Uterus (tissue), 4 donors: ENCODE measurements around the gene GALNT5. TPM values are rescaled to one million over a fixed set of nuclear protein-coding genes. Genes with fewer than 3 reads are reported as not detected.

Source experiments
- DNase-seq, 2 donors: peaks; one replicate each; pipeline ENCODE4 v3.0.0-alpha.2; 2019 to 2020
- H3K27ac ChIP-seq, 2 donors: fragments of 200-600 bp; sonication (generic); 1 replicate in 1 of 2; 2 replicates in 1 of 2; pipeline ENCODE4 v1.5.1; 2016 to 2018
- H3K27me3 ChIP-seq, 2 donors: fragments of 200-600 bp; sonication (generic); one replicate each; pipeline ENCODE4 v1.5.1; 2018 to 2019; ENCODE audit warnings: control low read depth in 1 of 2
- H3K36me3 ChIP-seq, 2 donors: fragments of 200-600 bp; sonication (generic); one replicate each; pipeline ENCODE4 v1.5.1; 2019; ENCODE audit warnings: control low read depth in 1 of 2
- H3K4me1 ChIP-seq, 2 donors: fragments of 200-600 bp; sonication (generic); one replicate each; pipeline ENCODE4 v1.5.1; 2018 to 2019; ENCODE audit warnings: control low read depth in 1 of 2
- H3K4me3 ChIP-seq, 2 donors: fragments of 200-600 bp; sonication (generic); 1 replicate in 1 of 2; 2 replicates in 1 of 2; pipeline ENCODE4 v1.5.1; 2018 to 2019; ENCODE audit warnings: mild to moderate bottlenecking in 1 of 2
- H3K9me3 ChIP-seq, 2 donors: fragments of 200-600 bp; sonication (generic); one replicate each; pipeline ENCODE4 v1.5.1; 2019; ENCODE audit warnings: control low read depth in 1 of 2
- CTCF ChIP-seq, 4 experiments: fragments of 200-600 bp in 2 of 4; fragments of 450-650 bp in 2 of 4; sonication (generic) in 2 of 4; IDR thresholded peaks; one replicate each; pipeline ENCODE4 v1.5.1; 2016 to 2019; ENCODE audit warnings: antibody characterized with exemption in 4 of 4, mild to moderate bottlenecking in 2 of 4, moderate library complexity in 1 of 4
- POLR2A ChIP-seq, 2 donors: fragments of 450-650 bp; IDR thresholded peaks; one replicate each; pipeline ENCODE4 v1.6.1; 2016; ENCODE audit warnings: antibody characterized with exemption in 2 of 2, mild to moderate bottlenecking in 1 of 2, moderate library complexity in 1 of 2
- intact Hi-C: fragments of 100-400 bp; cut with DNase I; formaldehyde crosslinking; loops from one replicate; pipeline ENCODE4 v1.15.1; 2023; ENCODE audit warnings: low total_unique reads
- total RNA-seq, 4 donors: library from RNA; depleted of rRNA in 3 of 4; stranded (reverse); fragments of >200 nt in 3 of 4; gene quantifications; one replicate each; pipeline versions ENCODE4 v1.1.0 to v1.2.4, GENCODE V29; 2014 to 2023
- donor health status: DM: yes; HTN: yes; CAD: no.

Gene GALNT5
- total RNA-seq, 4 donors from 2014 or later: 0.26 to 8.1 TPM; not detected in 2

GRCh38 chr2:157229572-157229971 is 27.9 kb upstream of the GALNT5 start:
- Histone ChIP-seq H3K36me3 (no peaks in the 10 kb centered on the region), H3K27me3 (no peaks in the 10 kb centered on the region), H3K9me3 (no peaks in the 10 kb centered on the region), H3K4me1 (no peaks in the 10 kb centered on the region), H3K27ac (no peak overlapping the region), H3K4me3 (no peak overlapping the region)
- TF ChIP-seq POLR2A (IDR thresholded peaks at IDR 0.05) (no peak), CTCF (IDR thresholded peaks at IDR 0.05) (no peak)
- no peak for DNase-seq
- intact Hi-C loops: no loop called here

GRCh38 chr2:157231476-157231875 is 26.0 kb upstream of the GALNT5 start:
- Histone ChIP-seq H3K9me3 (no peaks in the 10 kb centered on the region), H3K27ac (no peak overlapping the region), H3K27me3 (no peaks in the 10 kb centered on the region), H3K4me1 (no peaks in the 10 kb centered on the region), H3K4me3 (no peak overlapping the region), H3K36me3 (no peaks in the 10 kb centered on the region)
- DNase-seq: no peak
- TF ChIP-seq CTCF (IDR thresholded peaks at IDR 0.05) (no peak), POLR2A (IDR thresholded peaks at IDR 0.05) (no peak)
- intact Hi-C loops: no loop called here

GRCh38 chr2:157233506-157233905 is 24.0 kb upstream of the GALNT5 start:
- H3K4me1 ChIP-seq: no peaks in the 10 kb centered on the region
- no peaks in the 10 kb centered on the region for H3K27me3 ChIP-seq
- no peaks in the 10 kb centered on the region for H3K36me3 ChIP-seq
- no peak for TF ChIP-seq CTCF (IDR thresholded peaks at IDR 0.05)
- no peak for TF ChIP-seq POLR2A (IDR thresholded peaks at IDR 0.05)
- intact Hi-C loops: no loop called here
- no peak overlapping the region for H3K4me3 ChIP-seq
- H3K9me3 ChIP-seq: no peaks in the 10 kb centered on the region
- DNase-seq: no peak
- no peak overlapping the region for H3K27ac ChIP-seq

GRCh38 chr2:157236404-157236803 is 21.1 kb upstream of the GALNT5 start:
- intact Hi-C loops: no loop called here
- Histone ChIP-seq H3K4me3 (no peak overlapping the region), H3K9me3 (no peaks in the 10 kb centered on the region), H3K36me3 (no peaks in the 10 kb centered on the region), H3K27ac (no peak overlapping the region), H3K4me1 (no peaks in the 10 kb centered on the region), H3K27me3 (no peaks in the 10 kb centered on the region)
- no peak for DNase-seq
- TF ChIP-seq POLR2A (IDR thresholded peaks at IDR 0.05) (no peak), CTCF (IDR thresholded peaks at IDR 0.05) (no peak)

- Histone ChIP-seq H3K9me3 (no peaks in the 10 kb centered on the region), H3K36me3 (no peaks in the 10 kb centered on the region), H3K27me3 (no peaks in the 10 kb centered on the region), H3K4me3 (no peak overlapping the region), H3K4me1 (no peaks in the 10 kb centered on the region), H3K27ac (no peak overlapping the region)
- no peak for DNase-seq
- TF ChIP-seq POLR2A (IDR thresholded peaks at IDR 0.05) (no peak), CTCF (IDR thresholded peaks at IDR 0.05) (no peak)
- intact Hi-C loops: no loop called here
Observed at GRCh38 chr2:157238296-157238695, 19.2 kb upstream of the GALNT5 start.
